CD4-positive, CD25-positive, alpha-beta regulatory T cell (primary cell): ENCODE data around the gene CHN2. TPM values are rescaled to one million over a fixed set of nuclear protein-coding genes. Genes with fewer than 3 reads are reported as not detected.

Experiments used
- ATAC-seq, 2 donors: fragments of 150-1000 bp; cut with Tn5 transposase; one replicate each; pipeline ENCODE4 v1.10.0; 2021; ENCODE audit warnings: low read depth in 2 of 2, moderate number of reproducible peaks in 2 of 2, moderate library complexity in 1 of 2
- DNase-seq, 3 donors: peaks; one replicate each; pipeline versions ENCODE4 v3.0.0 to v3.0.0-alpha.2; 2012 to 2022; ENCODE audit warnings: mixed read lengths in 1 of 3
- H3K27ac ChIP-seq: one replicate; pipeline ENCODE4 v1.7.0; 2013; ENCODE audit warnings: mild to moderate bottlenecking, low read length; ENCODE audit not compliant: insufficient read depth, poor library complexity, severe bottlenecking
- H3K27me3 ChIP-seq: one replicate; pipeline ENCODE4 v1.7.0; 2013; ENCODE audit warnings: low read length; ENCODE audit not compliant: control insufficient read depth, insufficient read depth
- H3K36me3 ChIP-seq: one replicate; pipeline ENCODE4 v1.7.0; 2013; ENCODE audit warnings: mild to moderate bottlenecking, low read length, moderate library complexity; ENCODE audit not compliant: control insufficient read depth, insufficient read depth
- H3K4me1 ChIP-seq: 2 replicates; pipeline ENCODE4 v1.7.0; 2013; ENCODE audit warnings: mild to moderate bottlenecking, low read length; ENCODE audit not compliant: insufficient read depth, control insufficient read depth, poor library complexity, severe bottlenecking
- H3K4me3 ChIP-seq: one replicate; pipeline ENCODE4 v1.7.0; 2013; ENCODE audit warnings: low read depth, mild to moderate bottlenecking, low read length, moderate library complexity
- H3K9me3 ChIP-seq, 2 experiments: 1 replicate in 1 of 2; 2 replicates in 1 of 2; pipeline ENCODE4 v1.7.0; 2013; ENCODE audit warnings: low read length in 2 of 2, mild to moderate bottlenecking in 1 of 2, moderate library complexity in 1 of 2; ENCODE audit not compliant: control insufficient read depth in 2 of 2
- H3K27ac Mint-ChIP-seq, 3 donors: one replicate each; pipeline ENCODE4 v1.8.0; 2020 to 2022; ENCODE audit warnings: mild to moderate bottlenecking in 3 of 3, mixed read lengths in 3 of 3, moderate library complexity in 2 of 3
- H3K27me3 Mint-ChIP-seq: one replicate; pipeline ENCODE4 v1.8.0; 2022; ENCODE audit warnings: mild to moderate bottlenecking, mixed read lengths
- H3K36me3 Mint-ChIP-seq: one replicate; pipeline ENCODE4 v1.8.0; 2020; ENCODE audit warnings: mixed read lengths
- H3K4me1 Mint-ChIP-seq, 4 donors: one replicate each; pipeline ENCODE4 v1.8.0; 2020 to 2022; ENCODE audit warnings: mixed read lengths in 4 of 4, mild to moderate bottlenecking in 1 of 4
- H3K4me3 Mint-ChIP-seq, 4 donors: one replicate each; pipeline ENCODE4 v1.8.0; 2020 to 2022; ENCODE audit warnings: mild to moderate bottlenecking in 4 of 4, mixed read lengths in 4 of 4, moderate library complexity in 3 of 4
- H3K9me3 Mint-ChIP-seq, 7 donors: one replicate each; pipeline ENCODE4 v1.8.0; 2020 to 2022; ENCODE audit warnings: mixed read lengths in 7 of 7, mild to moderate bottlenecking in 3 of 7, moderate library complexity in 2 of 7
- polyA plus RNA-seq, 4 donors: library from polyadenylated mRNA; unstranded; fragments of 300-500 nt; fragmentation: Illumina TruSeq; gene quantifications; one replicate each; pipeline ENCODE4 v1.2.3, GENCODE V29; 2021
- total RNA-seq: library from RNA; stranded (reverse); gene quantifications from one replicate; pipeline ENCODE4 v1.2.3, GENCODE V29; 2022

The CHN2 gene
- total and polyA plus RNA-seq, 5 donors from 2014 or later, result 0.55 to 1.7 TPM; not detected in 3

GRCh38 chr7:29341156-29341555 is 146.6 kb downstream of the CHN2 start:
- no peaks in the 10 kb centered on the region for H3K27me3 ChIP-seq
- no peaks in the 10 kb centered on the region for H3K4me1 ChIP-seq
- H3K36me3 ChIP-seq, result no peaks in the 10 kb centered on the region
- no peak overlapping the region for H3K27ac ChIP-seq
- Mint-ChIP-seq H3K36me3 (no peaks in the 10 kb centered on the region), H3K27me3 (no peaks in the 10 kb centered on the region), H3K4me3 (no peak overlapping the region), H3K27ac (no peak overlapping the region), H3K4me1 (peaks cover 0 to 6% (median 2%) of the 10 kb centered on the region in 4 donors), H3K9me3 (no peaks in the 10 kb centered on the region)
- H3K4me3 ChIP-seq, result no peak overlapping the region
- no peak for DNase-seq
- H3K9me3 ChIP-seq, result no peaks in the 10 kb centered on the region
- ATAC-seq, result no peak

- ATAC-seq (no peak), DNase-seq (no peak)
- H3K4me3 Mint-ChIP-seq, result no peak overlapping the region
- Histone ChIP-seq H3K4me1 (no peaks in the 10 kb centered on the region), H3K36me3 (no peaks in the 10 kb centered on the region), H3K9me3 (no peaks in the 10 kb centered on the region), H3K27me3 (no peaks in the 10 kb centered on the region), H3K4me3 (no peak overlapping the region), H3K27ac (no peak overlapping the region)
- peaks cover 6% of the 10 kb centered on the region for H3K27me3 Mint-ChIP-seq
- peaks cover 0 to 5% (median 0%) of the 10 kb centered on the region in 4 donors for H3K4me1 Mint-ChIP-seq
- no peak overlapping the region for H3K27ac Mint-ChIP-seq
- H3K9me3 Mint-ChIP-seq, result peaks cover 0 to 2% (median 0%) of the 10 kb centered on the region in 7 donors
- no peaks in the 10 kb centered on the region for H3K36me3 Mint-ChIP-seq
Observed at GRCh38 chr7:29342761-29343160, 148.2 kb downstream of the CHN2 start.

GRCh38 chr7:29343399-29343798 is 148.8 kb downstream of the CHN2 start:
- no peak for ATAC-seq
- no peak overlapping the region for H3K4me3 Mint-ChIP-seq
- peaks cover 0 to 2% (median 0%) of the 10 kb centered on the region in 7 donors for H3K9me3 Mint-ChIP-seq

DNA sequence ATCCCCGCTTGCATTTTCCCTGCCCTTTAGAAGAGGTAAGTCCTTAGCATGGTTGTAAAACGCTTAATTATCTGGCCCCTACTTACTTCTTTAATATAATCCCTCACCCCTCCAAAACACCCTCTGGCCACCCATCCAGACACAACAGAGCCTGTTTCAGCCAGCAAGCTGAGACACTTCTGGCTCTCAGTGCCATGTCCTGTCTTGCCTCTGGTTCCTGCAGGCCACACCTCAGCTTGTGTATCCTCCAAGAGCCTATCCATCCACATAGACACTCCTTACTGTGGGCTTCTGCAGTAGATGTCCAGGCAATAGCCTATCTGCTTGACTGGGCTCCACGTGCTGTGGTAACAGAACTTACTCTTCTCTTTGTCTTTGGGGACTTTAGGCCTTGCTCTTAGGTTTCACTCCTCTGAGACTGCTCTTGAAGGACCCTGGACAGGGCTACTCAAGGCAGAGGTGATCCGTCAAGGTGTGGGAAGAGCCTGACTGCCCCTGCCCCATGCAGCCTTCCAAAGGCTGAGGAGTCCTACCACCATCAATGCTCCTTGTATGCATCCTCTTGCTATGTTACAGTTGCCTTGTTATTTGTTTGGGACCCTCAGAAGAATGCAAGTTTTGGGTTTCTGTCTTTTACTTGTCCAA is 149.9 kb downstream of the CHN2 start:
- H3K4me1 ChIP-seq, result no peaks in the 10 kb centered on the region
- H3K4me1 Mint-ChIP-seq, result no peaks in the 10 kb centered on the region
- H3K9me3 Mint-ChIP-seq, result peaks cover 0 to 2% (median 0%) of the 10 kb centered on the region in 7 donors
- H3K4me3 Mint-ChIP-seq, result no peak overlapping the region
- ATAC-seq, result no peak
- peaks cover 6% of the 10 kb centered on the region for H3K27me3 Mint-ChIP-seq
- no peak overlapping the region for H3K27ac ChIP-seq
- H3K36me3 ChIP-seq, result no peaks in the 10 kb centered on the region
- no peaks in the 10 kb centered on the region for H3K9me3 ChIP-seq
- no peak overlapping the region for H3K4me3 ChIP-seq
- H3K27me3 ChIP-seq, result no peaks in the 10 kb centered on the region
- H3K27ac Mint-ChIP-seq, result no peak overlapping the region
- H3K36me3 Mint-ChIP-seq, result no peaks in the 10 kb centered on the region
- no peak for DNase-seq

More at GRCh38 chr7:29343399-29343798, 148.8 kb downstream of the CHN2 start:
- H3K36me3 Mint-ChIP-seq, result no peaks in the 10 kb centered on the region
- DNase-seq, result no peak
- no peaks in the 10 kb centered on the region for H3K4me1 ChIP-seq
- H3K27ac Mint-ChIP-seq, result no peak overlapping the region
- H3K36me3 ChIP-seq, result no peaks in the 10 kb centered on the region
- H3K9me3 ChIP-seq, result no peaks in the 10 kb centered on the region
- H3K27ac ChIP-seq, result no peak overlapping the region
- no peak overlapping the region for H3K4me3 ChIP-seq
- peaks cover 6% of the 10 kb centered on the region for H3K27me3 Mint-ChIP-seq
- H3K27me3 ChIP-seq, result no peaks in the 10 kb centered on the region
- H3K4me1 Mint-ChIP-seq, result no peaks in the 10 kb centered on the region

GRCh38 chr7:29345590-29345989 is 151.0 kb downstream of the CHN2 start:
- no peaks in the 10 kb centered on the region for H3K36me3 Mint-ChIP-seq
- Histone ChIP-seq H3K36me3 (no peaks in the 10 kb centered on the region), H3K4me3 (no peak overlapping the region), H3K27me3 (no peaks in the 10 kb centered on the region), H3K9me3 (no peaks in the 10 kb centered on the region), H3K27ac (no peak overlapping the region), H3K4me1 (no peaks in the 10 kb centered on the region)
- peaks cover 0 to 2% (median 0%) of the 10 kb centered on the region in 7 donors for H3K9me3 Mint-ChIP-seq
- DNase-seq (no peak), ATAC-seq (no peak)
- H3K4me1 Mint-ChIP-seq, result no peaks in the 10 kb centered on the region
- H3K27me3 Mint-ChIP-seq, result peaks cover 6% of the 10 kb centered on the region
- no peak overlapping the region for H3K4me3 Mint-ChIP-seq
- H3K27ac Mint-ChIP-seq, result no peak overlapping the region

GRCh38 chr7:29346231-29346978 is 151.8 kb downstream of the CHN2 start:
- DNase-seq, result no peak
- no peak overlapping the region for H3K27ac ChIP-seq
- Mint-ChIP-seq H3K4me1 (no peaks in the 10 kb centered on the region), H3K36me3 (no peaks in the 10 kb centered on the region), H3K9me3 (peaks cover 0 to 2% (median 0%) of the 10 kb centered on the region in 7 donors), H3K4me3 (no peak overlapping the region), H3K27me3 (peaks cover 10% of the 10 kb centered on the region), H3K27ac (no peak overlapping the region)
- no peaks in the 10 kb centered on the region for H3K27me3 ChIP-seq
- H3K9me3 ChIP-seq, result no peaks in the 10 kb centered on the region
- H3K4me3 ChIP-seq, result no peak overlapping the region
- H3K36me3 ChIP-seq, result no peaks in the 10 kb centered on the region
- no peaks in the 10 kb centered on the region for H3K4me1 ChIP-seq
- no peak for ATAC-seq

GRCh38 chr7:29349362-29349761 is 154.8 kb downstream of the CHN2 start:
- H3K4me1 Mint-ChIP-seq, result no peaks in the 10 kb centered on the region
- no peak for ATAC-seq
- H3K4me3 Mint-ChIP-seq, result no peak overlapping the region
- H3K27ac ChIP-seq, result no peak overlapping the region
- H3K9me3 Mint-ChIP-seq, result peaks cover 0 to 3% (median 0%) of the 10 kb centered on the region in 7 donors
- no peak overlapping the region for H3K4me3 ChIP-seq
- no peaks in the 10 kb centered on the region for H3K27me3 ChIP-seq
- H3K4me1 ChIP-seq, result no peaks in the 10 kb centered on the region
- DNase-seq, result no peak
- H3K36me3 Mint-ChIP-seq, result no peaks in the 10 kb centered on the region
- no peak overlapping the region for H3K27ac Mint-ChIP-seq
- no peaks in the 10 kb centered on the region for H3K36me3 ChIP-seq
- H3K27me3 Mint-ChIP-seq, result peaks cover 11% of the 10 kb centered on the region
- no peaks in the 10 kb centered on the region for H3K9me3 ChIP-seq

GRCh38 chr7:29350351-29350750 is 155.8 kb downstream of the CHN2 start:
- no peaks in the 10 kb centered on the region for H3K4me1 ChIP-seq
- no peaks in the 10 kb centered on the region for H3K36me3 ChIP-seq
- Mint-ChIP-seq H3K4me1 (no peaks in the 10 kb centered on the region), H3K9me3 (peaks cover 0 to 3% (median 0%) of the 10 kb centered on the region in 7 donors), H3K27me3 (peaks cover 11% of the 10 kb centered on the region), H3K4me3 (no peak overlapping the region), H3K36me3 (no peaks in the 10 kb centered on the region), H3K27ac (no peak overlapping the region)
- H3K27me3 ChIP-seq, result no peaks in the 10 kb centered on the region
- no peak overlapping the region for H3K27ac ChIP-seq
- H3K4me3 ChIP-seq, result no peak overlapping the region
- no peak for ATAC-seq
- no peak for DNase-seq
- H3K9me3 ChIP-seq, result no peaks in the 10 kb centered on the region
